HG03159 (cell line): Measurements from ENCODE around the gene SCUBE1.

ENCODE experiments used
- ATAC-seq: cut with Tn5 transposase; IDR thresholded peaks from one replicate; pipeline ENCODE4 v1.9.1; 2021; ENCODE audit warnings: mild to moderate bottlenecking, moderate library complexity; ENCODE audit not compliant: unreplicated experiment

SCUBE1 gene

GRCh38 chr22:43205748-43206508 is 137.2 kb downstream of the SCUBE1 start:
- ATAC-seq: no peak

- ATAC-seq: no peak
These were observed 137.9 kb downstream of the SCUBE1 start for GRCh38 chr22:43205261-43205691.

- ATAC-seq: no peak
These were observed 139.6 kb downstream of the SCUBE1 start for GRCh38 chr22:43203471-43203981.

- ATAC-seq: no peak
These were observed 140.3 kb downstream of the SCUBE1 start for GRCh38 chr22:43202756-43203410.

- no peak for ATAC-seq
These were observed 140.8 kb downstream of the SCUBE1 start for GRCh38 chr22:43202326-43202725.

- ATAC-seq: no peak
These were observed 141.5 kb downstream of the SCUBE1 start for GRCh38 chr22:43201486-43202219.

- no peak for ATAC-seq
These were observed 142.6 kb downstream of the SCUBE1 start for GRCh38 chr22:43200555-43200954.

- ATAC-seq: no peak
These were observed 143.1 kb downstream of the SCUBE1 start for GRCh38 chr22:43200031-43200430.

- ATAC-seq: no peak
These were observed 143.6 kb downstream of the SCUBE1 start for GRCh38 chr22:43199541-43199940.

- no peak for ATAC-seq
These were observed 144.2 kb downstream of the SCUBE1 start for GRCh38 chr22:43198936-43199335.

- ATAC-seq: no peak
These were observed 145.0 kb downstream of the SCUBE1 start for GRCh38 chr22:43198126-43198525.

- ATAC-seq: no peak
These were observed 145.8 kb downstream of the SCUBE1 start for GRCh38 chr22:43197271-43197941.

GRCh38 chr22:43191831-43192230 is 151.3 kb downstream of the SCUBE1 start:
- ATAC-seq: no peak

- ATAC-seq: no peak
These were observed 154.2 kb downstream of the SCUBE1 start for GRCh38 chr22:43188829-43189545.

- peak; percentile 75 for ATAC-seq
These were observed 155.7 kb downstream of the SCUBE1 start for GRCh38 chr22:43187171-43188099.

GRCh38 chr22:43186272-43187170 is 156.7 kb downstream of the SCUBE1 start, which contains the start of gene TTLL12:
Gene TTLL12 (minus strand): TSS chr22:43187134. CDS start chr22:43187069, 65 bp downstream.
- peak; percentile 43 for ATAC-seq

GRCh38 chr22:43185860-43186261 is 157.3 kb downstream of the SCUBE1 start:
- no peak for ATAC-seq
